SIG-M5 (cell line): ENCODE data around the gene NLRP12.
"Not testable (repeated sequence)": the region's sequence is repeated elsewhere in the genome, so short reads cannot be mapped to it uniquely, and the experiment has no call there.

Experiments used
- DNase-seq: peaks from one replicate; lab custom pipeline; 2025; lab: John Stamatoyannopoulos, UW

The NLRP12 gene

DNA sequence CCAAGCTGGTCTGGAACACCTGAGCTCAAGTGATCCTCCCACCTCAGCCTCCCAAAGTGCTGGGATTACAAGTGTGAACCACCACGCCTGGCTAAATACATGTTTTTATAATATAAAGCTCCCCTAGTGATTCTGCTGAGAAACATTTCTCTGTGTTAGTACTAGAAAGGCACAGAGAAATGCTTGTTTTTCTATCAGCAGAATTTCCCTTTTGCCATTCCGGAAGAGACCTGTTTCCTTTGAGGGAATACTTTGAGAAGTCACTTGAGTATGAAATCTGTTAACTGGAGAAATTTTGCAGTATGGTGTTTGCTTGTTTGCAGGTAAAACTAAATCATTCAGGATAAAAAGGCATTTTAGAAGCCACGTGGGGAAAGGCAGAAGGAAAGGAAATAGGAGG, 4.4 kb upstream of the NLRP12 start:
- DNase-seq: no peak

DNA sequence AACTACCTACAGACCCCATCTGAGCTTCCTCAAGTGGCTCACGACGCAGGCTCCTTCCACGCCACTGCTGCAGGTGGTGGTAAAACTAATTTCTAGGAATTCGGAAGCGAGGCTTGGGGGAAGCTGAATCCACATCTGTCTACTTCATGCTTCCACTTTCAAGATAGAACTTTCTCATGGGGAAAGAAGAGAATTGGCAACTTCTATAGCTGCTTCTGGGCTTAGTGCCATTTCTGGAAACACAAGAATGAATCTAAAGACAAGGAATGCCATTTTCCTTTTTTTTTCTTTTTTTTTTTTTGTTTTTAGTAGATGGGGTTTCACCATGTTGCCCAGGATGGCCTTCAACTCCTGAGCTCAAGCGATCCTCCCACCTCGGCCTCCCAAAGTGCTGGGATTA, 2.8 kb upstream of the NLRP12 start:
- no peak for DNase-seq

DNA sequence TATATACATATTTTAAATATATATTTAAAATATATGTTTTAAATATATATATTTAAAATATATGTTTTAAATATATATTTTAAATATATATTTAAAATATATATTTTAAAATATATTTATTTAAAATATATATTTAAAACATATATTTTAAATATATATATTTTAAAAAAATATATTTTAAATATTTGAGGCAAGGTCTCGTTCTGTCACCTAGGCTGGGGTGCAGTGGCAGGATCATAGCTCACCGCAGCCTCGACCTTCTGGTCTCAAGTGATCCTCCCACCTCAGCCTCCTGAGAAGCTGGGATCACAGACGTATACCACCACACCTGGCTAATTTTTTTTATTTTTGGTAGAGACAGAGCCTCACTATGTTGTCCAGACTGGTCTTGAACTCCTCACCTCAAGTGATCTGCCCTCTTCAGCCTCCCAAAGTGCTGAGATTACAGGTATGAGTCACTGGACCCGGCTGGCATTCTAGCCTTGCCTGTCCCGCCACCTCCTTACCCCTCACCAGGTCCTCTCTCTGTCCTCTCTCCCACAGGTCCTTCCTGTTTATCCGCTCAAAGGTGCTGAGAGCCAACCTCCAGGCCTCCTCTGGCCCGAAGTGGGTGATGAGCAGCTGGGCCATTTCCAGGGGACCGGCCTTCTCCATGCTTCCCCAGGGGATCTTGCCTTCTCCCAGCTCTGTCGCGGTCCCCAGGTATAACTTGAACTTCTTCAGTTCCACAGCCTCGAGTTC, 564 bp downstream of the NLRP12 start:
- DNase-seq: no peak

DNA sequence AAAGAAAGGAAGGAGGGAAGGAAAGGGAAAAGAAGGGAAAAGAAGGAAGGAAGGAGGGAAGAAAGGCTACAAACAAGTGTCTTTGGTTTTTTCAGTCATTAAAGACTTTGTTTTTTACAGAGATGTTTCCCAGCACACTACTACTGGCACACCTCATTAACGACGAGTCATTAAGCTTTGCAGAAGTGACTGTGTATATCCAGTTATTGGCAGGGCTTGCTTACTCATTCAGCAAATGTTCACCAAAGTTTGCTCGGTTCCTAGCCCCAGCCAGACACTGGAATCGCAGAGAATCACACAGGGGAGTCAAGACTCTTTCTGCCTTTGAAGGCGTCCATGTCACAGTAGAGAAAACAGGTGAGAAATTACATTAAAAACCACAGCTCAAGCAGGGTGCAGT, 4.3 kb downstream of the NLRP12 start:
- no peak for DNase-seq

DNA sequence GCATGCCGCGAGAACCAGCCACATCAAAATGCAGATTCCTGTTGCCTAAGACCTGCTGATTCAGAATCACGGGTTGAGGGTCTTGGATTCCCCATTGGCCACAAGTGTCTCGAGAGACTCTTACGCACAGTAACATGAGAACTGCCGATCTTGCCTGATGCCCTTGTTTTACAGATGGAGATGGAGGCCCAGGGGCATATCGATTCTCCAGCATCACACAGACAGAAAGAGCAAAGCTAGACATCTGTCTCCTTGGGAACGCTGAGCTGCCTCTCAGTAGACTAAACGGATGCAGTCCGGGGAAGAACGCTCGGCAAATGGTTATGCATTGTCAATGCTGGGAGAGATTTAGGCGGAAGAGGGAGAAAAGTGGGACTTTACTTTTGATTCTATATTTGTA, 5.4 kb downstream of the NLRP12 start:
- no peak for DNase-seq

DNA sequence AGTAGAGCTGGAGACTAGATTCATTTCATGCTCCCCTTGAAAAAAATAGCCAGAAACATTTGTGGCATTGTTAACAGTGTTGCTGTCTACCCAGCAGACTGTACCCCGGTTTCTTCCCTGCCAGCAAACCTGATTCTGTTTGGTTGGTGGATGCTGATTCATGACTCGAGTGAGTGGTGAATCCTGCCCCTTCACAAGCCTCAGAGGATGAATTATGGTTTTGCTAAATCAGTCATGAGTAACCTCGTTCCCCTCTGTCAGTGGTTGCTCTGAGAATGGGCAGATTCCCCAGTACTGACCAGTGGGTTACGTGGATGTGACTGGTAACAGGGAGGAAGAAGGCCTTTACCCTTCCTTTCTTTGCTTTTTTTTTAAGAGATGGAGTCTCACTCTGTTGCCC, 10.1 kb downstream of the NLRP12 start:
- DNase-seq: no peak

DNA sequence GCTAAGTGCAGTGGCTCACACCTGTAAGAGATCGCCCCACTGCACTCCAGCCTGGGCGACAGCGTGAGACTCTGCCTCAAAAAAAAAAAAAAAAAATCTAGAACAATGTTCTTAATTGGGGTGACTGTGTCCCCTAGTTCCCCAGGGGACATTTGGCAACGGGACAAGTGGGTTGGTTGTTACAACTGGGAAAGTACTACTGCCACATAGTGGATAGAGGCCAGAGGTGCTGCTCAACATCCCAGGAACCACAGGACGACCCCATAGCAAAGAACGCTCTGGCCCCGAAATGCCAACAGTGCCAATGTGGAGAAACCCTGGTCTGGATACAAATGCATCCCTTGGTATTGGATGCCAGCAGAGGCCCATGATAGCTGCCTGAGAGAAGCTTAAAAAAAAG, 11.8 kb downstream of the NLRP12 start:
- DNase-seq: no peak

DNA sequence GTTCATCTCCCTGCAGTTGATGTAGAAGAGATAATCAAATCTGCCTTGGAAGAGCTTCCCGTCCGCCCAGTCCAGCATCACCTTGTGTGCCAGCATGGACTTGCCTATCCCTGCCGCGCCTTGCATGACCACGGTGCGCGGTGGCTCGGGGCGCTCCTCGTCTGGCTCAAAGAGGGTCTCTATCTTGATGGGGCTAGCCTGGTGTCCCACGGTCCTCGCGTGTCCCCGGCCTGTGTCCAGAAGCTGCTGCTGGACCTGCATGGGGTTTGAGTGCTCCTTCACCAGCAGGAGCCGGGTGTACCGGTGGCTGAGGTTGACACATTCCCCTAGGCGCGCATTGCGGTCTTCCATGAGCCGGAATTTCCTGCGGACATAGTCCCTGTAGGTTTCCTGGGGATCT, 13.2 kb downstream of the NLRP12 start:
- no peak for DNase-seq

DNA sequence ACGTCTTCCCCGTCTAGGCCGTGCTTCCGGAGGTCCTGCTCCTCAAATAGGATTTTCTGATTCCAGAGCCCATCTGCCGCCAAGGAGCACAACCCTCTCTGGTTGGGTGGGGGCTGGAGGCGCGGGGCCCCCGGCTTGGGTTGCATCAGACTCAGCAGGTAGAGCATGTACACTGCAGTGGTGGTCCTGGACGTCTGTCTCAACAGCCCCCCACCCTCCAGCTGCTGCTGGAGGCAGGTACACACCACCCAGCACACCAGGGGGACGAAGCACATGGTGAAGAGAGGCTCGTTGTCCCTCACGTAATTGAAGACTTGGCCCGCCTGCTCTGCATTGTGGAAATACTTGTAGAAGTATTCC, 13.9 kb downstream of the NLRP12 start:
- DNase-seq: no peak

DNA sequence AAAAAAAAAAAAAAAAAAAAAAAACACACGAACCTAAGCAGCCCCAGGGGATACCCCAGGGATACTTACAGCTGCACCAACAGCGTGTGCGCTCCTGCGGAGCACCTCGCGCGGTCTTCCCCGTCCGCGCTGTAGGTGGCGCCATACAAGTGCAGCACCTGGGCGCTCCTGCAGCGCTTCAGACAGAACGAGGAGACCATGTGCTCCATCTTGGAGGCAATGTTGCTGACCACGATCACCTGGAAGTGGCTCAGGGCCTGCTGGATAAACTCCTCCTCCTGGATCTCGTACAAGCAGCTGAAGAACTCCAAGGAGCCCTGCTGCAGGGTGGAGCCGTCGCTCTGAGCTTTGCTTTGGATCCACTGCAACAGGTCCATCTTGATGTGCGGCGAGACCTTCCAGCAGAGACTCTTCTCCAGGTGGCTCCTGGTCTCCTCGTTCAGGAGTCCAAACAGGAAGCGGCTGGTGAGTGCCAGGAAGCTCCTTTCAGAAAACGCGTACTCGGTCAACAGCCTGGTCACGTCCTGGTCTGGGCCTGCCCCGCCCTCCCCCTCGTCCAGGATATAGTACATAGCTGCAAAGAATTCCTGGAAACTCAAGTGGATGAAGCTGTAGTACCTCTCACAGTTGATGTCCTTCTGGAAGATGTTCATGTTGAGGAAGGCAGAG, 14.5 kb downstream of the NLRP12 start:
- no peak for DNase-seq

DNA sequence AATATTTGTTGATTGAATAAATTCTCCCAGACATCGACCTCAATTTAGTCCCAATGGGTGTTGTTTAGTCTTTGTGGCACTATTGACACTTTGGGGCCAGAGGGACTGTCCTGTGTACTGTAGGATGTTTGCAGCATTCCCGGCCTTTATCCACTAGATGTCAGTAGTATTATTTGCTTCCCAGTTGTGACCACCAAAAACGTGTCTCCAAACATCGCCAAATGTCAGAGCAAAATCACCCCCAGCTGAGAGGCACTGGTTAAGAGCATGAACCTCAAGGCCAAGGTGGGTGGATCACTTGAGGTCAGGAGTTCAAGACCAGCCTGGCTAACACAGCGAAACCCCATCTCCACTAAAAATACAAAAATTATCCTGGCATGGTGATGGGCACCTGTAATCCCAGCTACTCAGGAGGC, 15.4 kb downstream of the NLRP12 start:
- no peak for DNase-seq

DNA sequence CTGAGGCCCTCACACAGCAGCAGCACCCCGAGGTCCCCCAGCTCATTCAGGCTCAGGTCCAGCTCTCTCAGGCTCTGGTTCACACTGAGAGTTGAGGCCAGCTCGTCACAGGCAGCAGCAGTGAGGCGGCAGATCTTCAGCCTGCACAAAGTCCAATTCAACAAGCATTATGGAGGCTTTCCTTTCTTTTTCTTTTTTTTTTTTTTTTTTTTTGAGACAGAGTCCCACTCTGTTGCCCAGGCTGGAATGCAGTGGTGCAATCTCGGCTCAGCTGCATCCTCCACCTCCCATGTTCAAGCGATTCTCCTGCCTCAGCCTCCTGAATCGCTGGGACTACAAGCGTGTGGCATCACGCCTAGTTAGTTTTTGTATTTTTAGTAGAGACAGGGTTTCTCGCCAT, 22.9 kb downstream of the NLRP12 start:
- DNase-seq: no peak

DNA sequence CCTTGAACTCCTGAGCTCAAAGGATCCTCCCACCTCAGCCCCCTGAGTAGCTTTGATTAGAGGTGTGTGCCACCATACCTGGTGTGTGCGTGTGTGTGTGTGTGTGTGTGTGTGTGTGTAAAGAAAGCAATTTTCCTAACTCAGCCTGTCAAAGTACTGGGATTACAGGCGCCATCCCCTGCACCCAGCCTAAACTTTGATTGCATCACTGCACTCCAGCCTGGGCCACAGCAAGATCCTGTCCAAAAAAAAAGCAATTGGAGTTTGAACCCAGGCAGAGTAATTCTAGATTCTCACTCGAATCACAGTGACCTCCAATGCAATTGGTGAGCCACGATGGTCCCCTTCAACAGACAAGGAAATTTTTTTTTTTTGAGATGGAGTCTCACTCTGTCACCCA, 29.1 kb downstream of the NLRP12 start:
- DNase-seq: no peak

DNA sequence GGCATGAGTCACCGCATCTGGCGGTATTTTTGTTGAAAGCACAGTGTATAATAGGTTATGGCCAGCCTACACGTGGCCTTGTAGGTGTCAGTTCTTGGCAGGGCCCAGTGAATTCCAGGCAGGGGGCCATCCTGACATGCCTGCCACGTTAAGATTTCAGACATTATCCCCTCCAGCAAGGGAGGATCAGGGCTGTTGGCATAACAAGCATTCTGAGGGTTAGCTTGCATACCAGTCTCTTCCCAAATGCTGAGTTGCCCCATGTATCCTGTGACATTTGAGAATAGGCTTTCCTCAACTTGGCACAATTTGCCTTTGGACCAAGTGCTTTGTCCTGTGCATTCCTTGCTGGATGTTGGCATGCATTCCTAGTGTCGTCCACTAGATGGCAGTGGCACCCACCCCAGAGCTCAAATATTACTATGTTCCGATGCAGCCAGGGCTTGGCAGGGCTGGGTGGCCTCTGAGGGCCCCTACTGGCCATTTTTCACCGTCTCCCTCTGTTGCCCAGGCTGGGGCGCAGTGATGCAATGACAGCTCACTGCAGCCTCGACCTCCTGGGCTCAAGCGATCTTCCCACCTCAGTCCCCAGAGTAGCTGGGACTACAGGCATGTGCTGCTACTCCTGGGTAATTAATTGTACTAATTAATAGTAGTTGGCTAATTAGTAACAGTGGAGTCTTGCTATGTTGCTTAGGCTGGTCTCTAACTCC, 31.2 kb downstream of the NLRP12 start:
- peak; percentile 59 for DNase-seq

DNA sequence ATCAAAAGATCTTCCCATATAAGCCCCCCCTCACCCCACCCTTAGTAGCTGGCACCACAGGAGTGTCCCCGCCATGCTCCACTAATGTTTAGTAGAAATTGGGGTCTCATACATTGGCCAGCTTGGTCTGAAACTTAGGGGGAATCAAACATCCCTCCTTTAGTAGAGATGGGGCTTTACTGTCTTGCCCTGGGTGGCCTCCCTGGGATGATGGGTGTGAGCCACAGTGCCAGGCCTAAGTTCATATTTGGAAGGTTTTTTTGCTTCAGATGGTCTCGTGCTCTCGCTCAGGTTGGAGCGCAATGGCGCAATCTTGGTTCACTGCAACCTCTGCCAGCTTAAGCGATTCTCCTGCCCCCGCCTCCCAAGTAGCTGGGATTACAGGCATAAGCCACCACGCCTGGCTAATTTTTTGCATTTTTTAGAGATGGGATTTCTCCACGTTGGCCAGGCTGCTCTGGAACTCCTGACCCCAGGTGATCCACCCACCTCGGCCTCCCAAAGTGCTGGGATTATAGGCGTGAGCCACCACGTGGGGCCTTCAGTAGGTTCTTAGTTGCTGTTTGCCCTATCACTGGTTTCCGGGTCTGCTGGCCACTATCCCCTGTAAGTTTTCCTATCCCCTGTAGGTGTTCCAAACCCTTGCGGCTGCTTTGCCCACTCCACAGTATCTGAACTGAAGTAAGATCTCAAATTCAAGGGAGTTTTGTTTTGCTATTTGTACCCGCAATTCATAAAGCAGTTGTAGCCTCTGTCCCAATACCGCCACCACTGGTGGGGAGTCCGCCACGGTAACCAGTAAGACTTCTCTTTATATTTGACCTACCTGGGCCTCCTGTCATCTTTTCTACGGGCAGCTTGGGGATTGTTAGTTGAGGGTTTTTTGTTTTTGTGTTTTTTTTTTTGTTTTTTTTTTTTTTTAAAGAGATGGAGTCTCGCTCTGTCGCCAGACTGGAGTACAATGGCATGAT, 34.1 kb downstream of the NLRP12 start:
- no peak for DNase-seq

DNA sequence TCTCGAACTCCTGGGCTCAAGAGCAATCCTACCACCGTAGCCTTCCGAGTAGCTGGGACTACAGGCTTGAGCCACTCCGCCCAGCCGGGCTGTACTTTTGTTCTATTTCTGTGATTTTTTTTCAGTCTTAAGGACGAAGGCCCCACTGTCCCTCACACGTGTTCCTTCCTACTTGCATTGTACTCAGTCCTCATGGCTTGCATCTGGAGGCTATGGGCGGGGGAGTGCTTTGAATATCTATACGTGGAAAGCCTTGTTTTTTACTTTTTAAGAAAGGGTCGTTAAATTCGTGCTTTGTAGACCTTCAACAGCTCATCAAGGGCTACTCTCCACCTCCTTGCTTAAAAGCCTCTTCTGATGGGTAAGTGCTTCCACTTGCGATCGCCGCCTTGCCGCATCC, 36.8 kb downstream of the NLRP12 start:
- no peak for DNase-seq

DNA sequence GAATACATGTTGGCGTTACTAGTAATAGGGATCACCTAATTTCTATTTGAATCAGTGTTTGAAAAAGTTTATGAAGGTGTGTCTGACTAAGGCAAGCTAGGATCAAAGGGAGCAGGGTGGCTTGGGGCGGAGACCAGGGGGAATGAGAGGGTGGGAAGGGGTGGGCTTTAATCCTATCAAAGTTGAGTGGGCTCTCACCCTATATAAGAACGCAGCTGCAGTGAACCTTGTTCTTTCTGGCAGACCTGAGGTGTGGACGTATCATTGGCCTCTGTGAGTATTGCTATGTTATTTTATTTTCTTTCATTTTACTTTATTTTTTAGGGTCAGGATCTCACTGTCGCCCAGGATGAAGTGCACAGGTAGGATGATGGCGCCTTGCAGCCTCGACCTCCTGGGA, 37.4 kb downstream of the NLRP12 start:
- DNase-seq: no peak

DNA sequence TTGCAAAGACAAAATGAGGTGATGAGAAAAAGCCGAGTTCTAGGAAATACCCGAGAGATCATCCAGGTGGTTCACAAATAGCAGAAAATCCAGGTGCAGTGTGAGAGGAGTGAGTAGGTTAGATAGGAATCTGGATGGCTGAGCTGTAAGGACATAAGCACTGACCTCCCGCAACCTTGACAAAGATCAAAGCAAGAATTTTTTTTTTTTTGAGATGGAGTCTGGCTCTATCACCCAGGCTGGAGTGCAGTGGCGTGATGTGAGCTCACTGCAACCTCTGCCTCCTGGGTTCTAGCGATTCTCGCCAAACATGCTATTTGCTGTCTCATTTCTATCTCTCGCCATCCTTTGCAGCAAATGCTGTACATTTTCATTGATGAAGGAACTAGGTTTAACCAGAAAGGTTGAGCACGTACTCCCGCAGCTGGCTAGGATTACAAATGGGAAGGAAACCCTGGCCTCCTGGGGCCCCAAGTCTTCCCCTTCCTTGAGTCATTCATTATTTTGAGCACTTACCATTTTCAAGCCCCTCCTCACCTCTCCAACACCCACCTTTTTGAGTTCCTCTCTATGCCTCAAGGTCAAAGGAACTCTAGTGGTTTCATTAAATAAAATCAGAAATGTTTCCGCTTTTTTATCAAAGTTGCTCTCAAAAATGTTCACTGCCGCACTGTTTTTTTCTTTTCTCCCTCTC, 38.8 kb downstream of the NLRP12 start:
- no peak for DNase-seq

DNA sequence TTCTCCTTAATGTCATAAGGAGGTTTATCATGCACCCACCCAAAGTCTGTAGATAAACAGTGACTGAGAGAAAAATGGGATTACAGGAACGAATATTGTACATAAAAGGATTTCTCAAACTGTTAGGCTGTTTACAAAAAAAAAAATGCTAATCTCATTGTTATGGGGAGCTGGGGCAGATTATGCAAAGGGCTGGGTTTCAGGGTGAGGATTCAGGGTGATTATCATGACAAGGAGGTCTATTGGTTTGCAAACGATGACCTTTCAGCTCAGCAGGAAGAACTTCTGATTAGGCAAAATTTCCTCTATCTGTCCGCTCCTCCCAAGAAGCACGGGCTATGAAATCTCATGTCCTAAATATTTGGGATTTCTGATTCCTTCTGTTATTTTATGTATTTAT, 41.4 kb downstream of the NLRP12 start:
- DNase-seq: no peak

DNA sequence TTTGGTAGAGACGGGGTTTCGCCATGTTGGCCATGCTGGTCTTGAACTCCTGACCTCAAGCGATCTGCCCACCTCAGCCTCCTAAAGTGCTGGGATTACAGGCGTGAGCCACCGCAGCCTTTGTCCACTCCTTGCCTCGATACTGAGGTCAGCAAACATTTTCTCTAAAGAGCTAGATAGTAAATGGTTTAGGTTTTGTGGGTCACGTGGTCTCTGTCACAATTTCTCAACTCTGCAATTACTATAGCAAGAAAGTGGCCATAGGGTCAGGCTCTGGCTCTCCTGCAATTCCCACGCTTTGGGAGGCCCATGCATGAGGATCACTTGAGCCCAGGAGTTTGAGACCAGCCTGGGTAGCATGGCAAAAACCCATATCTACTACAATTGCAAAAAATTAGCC, 42.8 kb downstream of the NLRP12 start:
- not testable (repeated sequence) for DNase-seq

DNA sequence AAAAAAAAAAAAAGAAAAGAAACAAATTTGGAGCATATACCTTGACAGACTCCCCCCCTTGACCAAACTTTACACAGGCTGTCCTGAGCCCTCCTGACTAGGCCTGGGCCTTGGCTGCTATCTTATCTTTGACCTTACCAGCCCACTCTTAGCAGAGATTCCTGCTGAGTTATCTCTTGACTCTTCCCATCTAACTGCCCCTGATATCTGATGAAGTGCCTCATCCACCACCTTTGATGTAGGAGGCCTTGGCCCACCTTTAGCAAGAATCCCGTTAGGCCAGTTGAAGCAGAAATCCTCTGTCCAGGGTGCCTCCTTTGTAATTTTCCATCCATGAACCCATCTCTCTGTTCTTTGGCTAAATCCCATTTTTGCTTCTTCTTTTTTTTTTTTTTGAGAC, 43.6 kb downstream of the NLRP12 start:
- no peak for DNase-seq

DNA sequence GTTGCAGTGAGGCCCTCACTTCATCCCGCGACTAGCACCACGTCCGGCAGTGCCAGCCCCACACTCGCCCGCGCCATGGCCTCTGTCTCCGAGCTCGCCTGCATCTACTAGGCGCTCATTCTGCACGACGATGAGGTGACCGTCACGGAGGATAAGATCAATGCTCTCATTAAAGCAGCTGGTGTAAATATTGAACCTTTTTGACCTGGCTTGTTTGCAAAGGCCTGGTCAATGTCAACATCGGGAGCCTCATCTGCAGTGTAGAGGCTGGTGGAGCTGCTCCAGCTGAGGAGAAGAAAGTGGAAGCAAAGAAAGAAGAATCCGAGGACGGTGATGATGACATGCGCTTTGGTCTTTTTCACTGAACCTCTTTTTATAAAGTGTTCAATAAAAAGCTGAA, 48.6 kb downstream of the NLRP12 start:
- DNase-seq: no peak
